Measurements from ENCODE around the gene INPP1. TPM values are rescaled to one million over a fixed set of nuclear protein-coding genes. Genes with fewer than 3 reads are reported as not detected.
A peak's percentile ranks its signal among the peaks of the same experiment; 100 is the strongest.

INPP1 gene
- total RNA-seq, 4 donors from 2014 or later = 37.0 to 73.0 (median 48.4) TPM

DNA sequence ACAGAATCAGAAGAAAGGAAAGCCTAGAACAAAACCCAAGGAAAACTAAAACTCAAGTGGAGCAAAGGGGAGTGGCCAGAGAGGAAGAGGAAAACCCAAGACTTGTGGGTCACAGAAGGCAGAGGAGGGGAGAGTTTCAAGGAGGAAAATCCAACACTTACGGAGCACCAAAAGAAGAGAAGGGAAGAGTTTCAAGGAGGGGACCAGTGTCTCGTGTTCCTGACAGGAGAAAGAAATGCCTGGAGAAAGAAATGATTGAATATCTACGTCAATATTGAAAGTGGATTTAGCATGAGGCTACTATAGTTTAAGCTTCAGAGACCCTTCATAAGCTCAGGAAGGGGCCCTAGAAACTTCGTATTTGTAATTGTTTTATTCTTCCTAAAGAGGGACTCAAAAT is 63.4 kb downstream of the INPP1 start:
- no peaks in the 10 kb centered on the region for H3K27me3 ChIP-seq
- peak overlapping the region in 1 of 4 donors; percentile 59 for H3K4me3 ChIP-seq
- intact Hi-C loops (cut with DNase I) = no loop called here
- H3K27ac ChIP-seq = peak overlapping the region in 2 of 4 donors; percentile 93 to 98
- no peaks in the 10 kb centered on the region for H3K9me3 ChIP-seq
- H3K4me1 ChIP-seq = peaks cover 9 to 55% (median 16%) of the 10 kb centered on the region in 3 donors
- no peak for DNase-seq
- TF ChIP-seq, protein P1, sequence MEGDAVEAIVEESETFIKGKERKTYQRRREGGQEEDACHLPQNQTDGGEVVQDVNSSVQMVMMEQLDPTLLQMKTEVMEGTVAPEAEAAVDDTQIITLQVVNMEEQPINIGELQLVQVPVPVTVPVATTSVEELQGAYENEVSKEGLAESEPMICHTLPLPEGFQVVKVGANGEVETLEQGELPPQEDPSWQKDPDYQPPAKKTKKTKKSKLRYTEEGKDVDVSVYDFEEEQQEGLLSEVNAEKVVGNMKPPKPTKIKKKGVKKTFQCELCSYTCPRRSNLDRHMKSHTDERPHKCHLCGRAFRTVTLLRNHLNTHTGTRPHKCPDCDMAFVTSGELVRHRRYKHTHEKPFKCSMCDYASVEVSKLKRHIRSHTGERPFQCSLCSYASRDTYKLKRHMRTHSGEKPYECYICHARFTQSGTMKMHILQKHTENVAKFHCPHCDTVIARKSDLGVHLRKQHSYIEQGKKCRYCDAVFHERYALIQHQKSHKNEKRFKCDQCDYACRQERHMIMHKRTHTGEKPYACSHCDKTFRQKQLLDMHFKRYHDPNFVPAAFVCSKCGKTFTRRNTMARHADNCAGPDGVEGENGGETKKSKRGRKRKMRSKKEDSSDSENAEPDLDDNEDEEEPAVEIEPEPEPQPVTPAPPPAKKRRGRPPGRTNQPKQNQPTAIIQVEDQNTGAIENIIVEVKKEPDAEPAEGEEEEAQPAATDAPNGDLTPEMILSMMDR (IDR thresholded peaks at IDR 0.05) = no peak
- no peak for TF ChIP-seq POLR2A (IDR thresholded peaks at IDR 0.05)
- no peaks in the 10 kb centered on the region for H3K36me3 ChIP-seq
- 86 to 92% methylated on average over 4 of the region's 4 CpGs for WGBS, 2 donors

DNA sequence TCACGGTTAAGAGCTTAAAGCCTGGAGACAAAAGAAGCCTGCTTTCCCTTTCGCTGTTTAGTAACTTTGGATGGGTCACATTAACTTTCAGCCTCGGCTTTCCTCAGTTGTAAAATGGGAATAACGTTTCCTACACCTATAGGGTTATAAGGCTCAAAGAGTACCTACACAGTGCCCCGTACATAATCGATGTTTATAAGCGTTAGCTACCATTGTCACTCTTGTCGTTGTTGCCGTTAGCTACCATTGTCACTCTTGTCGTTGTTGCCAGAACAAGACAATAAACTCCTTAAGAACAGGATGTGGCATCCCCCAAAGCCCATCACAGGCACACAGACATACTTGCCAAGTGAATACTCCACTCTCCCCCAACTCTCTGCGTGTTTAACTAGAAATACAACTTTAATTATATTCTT is 63.9 kb downstream of the INPP1 start:
- TF ChIP-seq POLR2A (IDR thresholded peaks at IDR 0.05) = no peak
- TF ChIP-seq, protein P1 (IDR thresholded peaks at IDR 0.05) = no peak
- Histone ChIP-seq H3K9me3 (no peaks in the 10 kb centered on the region), H3K36me3 (no peaks in the 10 kb centered on the region), H3K27ac (peak overlapping the region; percentile 93 to 98 (median 94)), H3K27me3 (no peaks in the 10 kb centered on the region), H3K4me1 (peaks cover 9 to 60% (median 16%) of the 10 kb centered on the region in 3 donors), H3K4me3 (peak overlapping the region; percentile 59 to 95 (median 86))
- intact Hi-C loops (cut with DNase I) = no loop called here
- no peak for DNase-seq
- whole genome bisulfite sequencing, 2 donors = 41 to 53% methylated on average over 11 of the region's 11 CpGs

DNA sequence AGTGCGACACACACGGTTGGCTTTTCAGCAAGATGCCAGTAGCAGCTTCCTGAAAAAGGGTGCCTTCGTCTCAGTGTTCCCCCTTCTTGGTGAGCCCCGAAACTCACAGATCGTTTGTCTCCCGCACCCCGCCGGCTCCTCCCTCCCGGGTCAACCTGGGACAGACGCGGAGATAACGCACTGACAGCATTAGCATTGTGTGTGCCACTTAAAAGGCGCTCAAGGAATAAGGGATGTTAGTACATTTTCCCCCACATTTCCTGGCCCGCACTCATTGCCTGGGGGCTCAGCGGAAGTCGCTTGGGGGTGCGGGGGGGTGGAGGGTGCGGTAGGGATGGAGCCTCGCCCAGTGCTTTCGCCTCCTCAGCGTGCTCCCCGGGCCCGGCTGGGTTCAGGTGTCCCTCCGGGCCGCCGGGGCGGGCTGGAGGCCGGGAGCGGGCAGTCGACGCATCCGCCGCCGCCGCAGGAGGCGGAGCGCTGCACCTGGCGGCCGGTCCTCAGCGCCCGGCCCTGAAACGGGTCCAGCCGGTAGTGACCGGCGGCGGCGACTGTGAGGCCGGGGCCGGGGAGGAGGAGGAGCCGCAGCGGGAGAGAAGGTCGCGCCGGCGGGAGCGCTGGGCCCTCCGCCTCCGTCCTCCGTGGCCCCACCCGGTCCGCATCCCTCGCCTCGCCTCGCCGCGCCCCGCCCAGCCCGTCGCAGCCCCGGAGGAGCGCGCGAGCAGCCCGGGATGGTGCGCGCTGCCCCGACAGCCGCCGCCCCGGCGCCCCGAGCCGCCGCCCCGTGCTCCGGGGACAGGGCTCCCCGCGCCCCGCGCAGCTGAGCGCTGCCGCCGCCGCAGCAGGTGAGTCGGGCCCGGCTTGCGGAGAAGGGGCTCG is 64.5 kb downstream of the INPP1 start, which contains the start of gene MFSD6:
MFSD6 (plus strand) TSS at position 694 of the 876 bp plus-strand sequence. CDS start 27,675 bp downstream, outside the sequence.
- Histone ChIP-seq H3K36me3 (no peaks in the 10 kb centered on the region), H3K4me3 (peak within 1 kb of the TSS; percentile 59 to 95 (median 86)), H3K27ac (peak within 1 kb of the TSS; percentile 93 to 98 (median 94)), H3K9me3 (no peaks in the 10 kb centered on the region), H3K27me3 (no peaks in the 10 kb centered on the region), H3K4me1 (peaks cover 13 to 66% (median 19%) of the 10 kb centered on the region in 3 donors)
- peak in 2 of 4 donors; percentile 28 to 39 for TF ChIP-seq POLR2A (IDR thresholded peaks at IDR 0.05)
- TF ChIP-seq, protein P1 (IDR thresholded peaks at IDR 0.05) = peak in 1 of 6 experiments; percentile 12
- no peak for DNase-seq
- 0 to 8% methylated on average over 8 to 15 of the region's 98 CpGs for WGBS, 2 donors
- intact Hi-C loops (cut with DNase I) = no loop called here

DNA sequence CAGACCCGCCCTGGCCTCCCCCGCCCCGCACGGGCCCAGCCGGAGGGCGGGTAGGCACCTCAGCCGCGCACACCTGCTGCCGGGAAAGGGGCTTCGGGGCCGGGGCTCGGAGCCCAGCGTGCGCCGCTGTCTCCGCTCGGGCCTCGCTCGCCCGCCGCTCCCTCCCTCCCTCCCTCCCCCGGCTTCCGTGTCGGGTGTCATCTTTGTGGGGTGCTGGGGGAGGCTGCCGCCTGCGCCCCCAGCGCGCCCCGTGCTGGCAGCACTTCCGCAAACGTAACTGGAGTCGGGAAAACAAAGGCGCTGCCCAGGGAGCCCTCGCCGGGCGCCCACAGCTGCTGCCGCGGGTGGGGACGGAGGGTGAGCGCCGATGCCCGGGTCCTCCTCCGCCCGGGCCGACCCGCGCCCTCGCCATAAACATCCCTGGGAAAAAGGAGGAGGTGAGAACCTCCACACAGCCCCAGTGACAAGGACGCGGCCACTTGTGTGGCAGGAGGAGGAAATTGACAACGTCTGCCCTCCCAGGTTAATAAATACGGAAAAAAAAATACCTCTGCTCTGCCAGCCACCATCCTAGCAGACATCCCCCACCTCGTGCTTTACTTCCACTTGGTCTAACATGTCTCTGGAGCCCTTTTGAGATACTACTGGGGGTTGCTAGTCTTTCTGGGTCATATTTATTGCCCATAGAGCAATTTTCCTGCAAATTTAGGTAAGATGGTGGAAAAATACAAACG is 65.3 kb downstream of the INPP1 start:
- Histone ChIP-seq H3K4me3 (peak overlapping the region; percentile 59 to 95 (median 86)), H3K9me3 (no peaks in the 10 kb centered on the region), H3K27ac (peak overlapping the region; percentile 93 to 98 (median 94)), H3K4me1 (peaks cover 18 to 74% (median 27%) of the 10 kb centered on the region in 3 donors), H3K36me3 (no peaks in the 10 kb centered on the region), H3K27me3 (no peaks in the 10 kb centered on the region)
- DNase-seq = no peak
- intact Hi-C loops (cut with DNase I) = no loop called here
- TF ChIP-seq POLR2A (IDR thresholded peaks at IDR 0.05) = peak in 2 of 4 donors; percentile 57 to 68
- TF ChIP-seq, protein P1 (IDR thresholded peaks at IDR 0.05) = no peak
- WGBS, 2 donors = 0 to 6% methylated on average over 6 of the region's 54 CpGs
